AG04449 (cell line): ENCODE data around the gene FOXL1.

ENCODE experiments used
- CTCF ChIA-PET: fragments of 350-600 bp; formaldehyde crosslinking; extraction: SDS; loops from one replicate; lab custom pipeline; 2021; ENCODE audit warnings: antibody characterized with exemption; lab: Yijun Ruan, JAX
- POLR2A ChIA-PET: fragments of 400-600, 350-600 bp; formaldehyde crosslinking; extraction: SDS; loops from one replicate; lab custom pipeline; 2020; ENCODE audit warnings: antibody characterized with exemption, inconsistent platforms; lab: Yijun Ruan, JAX
- DNase-seq: peaks from one replicate; pipeline ENCODE4 v3.0.0-alpha.2; 2010; ENCODE audit warnings: low read depth, low spot score
- H3K4me3 ChIP-seq: 2 replicates; pipeline ENCODE4 v1.5.1; 2011; ENCODE audit warnings: low read depth, mild to moderate bottlenecking, control low read depth, low read length
- CTCF ChIP-seq: IDR thresholded peaks from one replicate; pipeline ENCODE4 v1.5.1; 2011; ENCODE audit warnings: mild to moderate bottlenecking, moderate library complexity, low read length, control low read depth, inconsistent platforms; ENCODE audit not compliant: insufficient read depth; ENCODE audit errors: missing control alignments

Gene FOXL1

GRCh38 chr16:86630471-86630870 is 52.1 kb downstream of the FOXL1 start:
- ChIA-PET POLR2A (no interaction called here), CTCF (interaction anchor here (0.8 to 1.2 kb wide), 3 partner anchors 10 to 433 kb away, joined by 3 to 4 read pairs (median 3); no protein-coding TSS in a partner anchor)
- no peak for DNase-seq
- TF ChIP-seq CTCF, result no peak
- no peak overlapping the region for H3K4me3 ChIP-seq

- no peak overlapping the region for H3K4me3 ChIP-seq
- TF ChIP-seq CTCF, result no peak
- ChIA-PET POLR2A (no interaction called here), CTCF (no interaction called here)
- no peak for DNase-seq
Measured at GRCh38 chr16:86631444-86631843, 53.1 kb downstream of the FOXL1 start.
